Measurements from ENCODE around the gene LHFPL4.

Gene LHFPL4

DNA sequence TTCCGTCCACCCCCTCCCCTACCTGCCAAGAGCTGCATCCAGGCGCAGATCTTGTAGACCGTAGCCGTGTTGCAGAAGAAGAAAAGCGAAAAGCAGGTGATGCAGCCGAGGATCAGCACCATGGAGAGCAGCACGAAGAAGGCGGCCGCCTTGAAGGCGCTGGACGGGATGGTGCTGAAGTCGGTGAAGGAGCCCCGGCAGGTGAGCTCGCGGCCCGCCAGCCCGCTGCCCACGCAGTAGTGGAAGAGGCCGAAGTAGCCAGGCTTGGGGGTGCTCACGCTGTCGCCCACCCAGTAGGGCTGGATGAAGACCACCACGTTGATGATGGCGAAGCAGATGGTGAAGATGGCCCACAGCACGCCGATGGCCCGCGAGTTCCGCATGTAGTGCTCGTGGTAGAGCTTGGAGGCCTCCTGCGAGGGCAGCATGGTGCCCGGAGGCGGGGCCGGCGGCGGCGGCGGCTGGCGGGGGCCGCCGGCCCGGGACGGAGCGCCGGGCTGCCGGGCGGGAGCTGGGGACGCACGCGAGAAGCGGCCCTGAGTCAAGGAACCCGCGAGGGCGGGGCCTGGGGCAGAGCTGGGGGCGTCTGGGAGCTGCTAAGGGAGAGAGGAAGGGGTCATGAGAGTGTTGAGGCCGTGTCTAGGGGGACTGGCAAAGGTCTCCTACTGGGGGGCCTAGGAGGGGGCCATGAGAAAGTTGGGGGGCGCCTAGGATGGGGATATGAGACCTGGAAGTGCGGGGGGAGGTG, 1.2 kb downstream of the LHFPL4 start:
- TF ChIP-seq ZFP3 (CRISPR knock-in tag; IDR thresholded peaks at IDR 0.05) (peak; percentile 78), ZNF565 (CRISPR knock-in tag; conservative IDR thresholded peaks at IDR 0.05; ENCODE audit: low read depth) (no peak), TSHZ2 (CRISPR knock-in tag; IDR thresholded peaks at IDR 0.05) (peak; percentile 53; the same call in 1 of the 2 replicates), CSDC2 (CRISPR knock-in tag; IDR thresholded peaks at IDR 0.05) (peak; percentile 92; the same call in 1 of the 2 replicates), ISL1 (CRISPR knock-in tag; IDR thresholded peaks at IDR 0.05) (peak; percentile 33; the same call in 1 of the 2 replicates), SNAI2 (CRISPR knock-in tag; IDR thresholded peaks at IDR 0.05) (peak; percentile 88; the same call in 1 of the 2 replicates)
- ATAC-seq: peak; percentile 40; the same call in 2 of the 3 replicates

- TF ChIP-seq RARB (CRISPR knock-in tag; IDR thresholded peaks at IDR 0.05): no peak
- no peak for TF ChIP-seq SNAI2 (CRISPR knock-in tag; IDR thresholded peaks at IDR 0.05)
- no peak for TF ChIP-seq GLIS3 (CRISPR knock-in tag; IDR thresholded peaks at IDR 0.05)
- TF ChIP-seq, protein P1, sequence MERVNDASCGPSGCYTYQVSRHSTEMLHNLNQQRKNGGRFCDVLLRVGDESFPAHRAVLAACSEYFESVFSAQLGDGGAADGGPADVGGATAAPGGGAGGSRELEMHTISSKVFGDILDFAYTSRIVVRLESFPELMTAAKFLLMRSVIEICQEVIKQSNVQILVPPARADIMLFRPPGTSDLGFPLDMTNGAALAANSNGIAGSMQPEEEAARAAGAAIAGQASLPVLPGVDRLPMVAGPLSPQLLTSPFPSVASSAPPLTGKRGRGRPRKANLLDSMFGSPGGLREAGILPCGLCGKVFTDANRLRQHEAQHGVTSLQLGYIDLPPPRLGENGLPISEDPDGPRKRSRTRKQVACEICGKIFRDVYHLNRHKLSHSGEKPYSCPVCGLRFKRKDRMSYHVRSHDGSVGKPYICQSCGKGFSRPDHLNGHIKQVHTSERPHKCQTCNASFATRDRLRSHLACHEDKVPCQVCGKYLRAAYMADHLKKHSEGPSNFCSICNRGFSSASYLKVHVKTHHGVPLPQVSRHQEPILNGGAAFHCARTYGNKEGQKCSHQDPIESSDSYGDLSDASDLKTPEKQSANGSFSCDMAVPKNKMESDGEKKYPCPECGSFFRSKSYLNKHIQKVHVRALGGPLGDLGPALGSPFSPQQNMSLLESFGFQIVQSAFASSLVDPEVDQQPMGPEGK (CRISPR knock-in tag; IDR thresholded peaks at IDR 0.05; ENCODE audit: borderline replicate concordance): no peak
- no peak for TF ChIP-seq ZNF8 (CRISPR knock-in tag; IDR thresholded peaks at IDR 0.05)
- no peak for TF ChIP-seq BACH2 (CRISPR knock-in tag; IDR thresholded peaks at IDR 0.05; ENCODE audit: borderline replicate concordance)
- TF ChIP-seq ARNTL (CRISPR knock-in tag; IDR thresholded peaks at IDR 0.05; ENCODE audit: borderline replicate concordance, low read depth): no peak
- TF ChIP-seq ZC3H10 (CRISPR knock-in tag; IDR thresholded peaks at IDR 0.05): no peak
- no peak for TF ChIP-seq CSDC2 (CRISPR knock-in tag; IDR thresholded peaks at IDR 0.05)
- no peak for TF ChIP-seq ZFP3 (CRISPR knock-in tag; IDR thresholded peaks at IDR 0.05)
- no peak for TF ChIP-seq ESRRG (CRISPR knock-in tag; IDR thresholded peaks at IDR 0.05)
- TF ChIP-seq OSR1 (CRISPR knock-in tag; IDR thresholded peaks at IDR 0.05): no peak
- TF ChIP-seq, protein P2, sequence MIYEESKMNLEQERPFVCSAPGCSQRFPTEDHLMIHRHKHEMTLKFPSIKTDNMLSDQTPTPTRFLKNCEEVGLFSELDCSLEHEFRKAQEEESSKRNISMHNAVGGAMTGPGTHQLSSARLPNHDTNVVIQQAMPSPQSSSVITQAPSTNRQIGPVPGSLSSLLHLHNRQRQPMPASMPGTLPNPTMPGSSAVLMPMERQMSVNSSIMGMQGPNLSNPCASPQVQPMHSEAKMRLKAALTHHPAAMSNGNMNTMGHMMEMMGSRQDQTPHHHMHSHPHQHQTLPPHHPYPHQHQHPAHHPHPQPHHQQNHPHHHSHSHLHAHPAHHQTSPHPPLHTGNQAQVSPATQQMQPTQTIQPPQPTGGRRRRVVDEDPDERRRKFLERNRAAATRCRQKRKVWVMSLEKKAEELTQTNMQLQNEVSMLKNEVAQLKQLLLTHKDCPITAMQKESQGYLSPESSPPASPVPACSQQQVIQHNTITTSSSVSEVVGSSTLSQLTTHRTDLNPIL (CRISPR knock-in tag; IDR thresholded peaks at IDR 0.05; ENCODE audit: low read depth): no peak
- TF ChIP-seq ZNF70 (CRISPR knock-in tag; IDR thresholded peaks at IDR 0.05): no peak
- ATAC-seq: no peak
These were observed 2.6 kb downstream of the LHFPL4 start for GRCh38 chr3:9550999-9551398.

DNA sequence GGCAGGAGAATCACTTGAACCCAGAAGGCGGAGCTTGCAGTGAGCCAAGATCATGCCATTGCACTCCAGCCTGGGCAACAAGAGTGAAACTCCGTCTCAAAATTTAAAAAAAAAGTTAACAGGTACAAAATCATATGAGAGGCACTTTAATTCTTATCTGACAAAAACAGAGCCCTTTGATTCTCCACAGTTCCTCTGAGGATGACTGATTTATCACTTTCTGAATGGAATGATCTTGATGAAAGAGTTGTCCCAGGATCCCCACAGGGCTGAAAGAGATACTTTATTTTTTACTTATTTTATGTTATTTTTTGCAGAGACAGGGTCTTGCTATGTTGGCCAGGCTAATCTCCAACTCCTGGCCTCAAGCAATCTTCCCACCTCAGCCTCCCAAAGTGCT, 4.0 kb downstream of the LHFPL4 start:
- ATAC-seq: no peak
- no peak for TF ChIP-seq ZFP3 (CRISPR knock-in tag; IDR thresholded peaks at IDR 0.05)
- no peak for TF ChIP-seq PPARA (CRISPR knock-in tag; IDR thresholded peaks at IDR 0.05; ENCODE audit: borderline replicate concordance)
- TF ChIP-seq, protein P3, sequence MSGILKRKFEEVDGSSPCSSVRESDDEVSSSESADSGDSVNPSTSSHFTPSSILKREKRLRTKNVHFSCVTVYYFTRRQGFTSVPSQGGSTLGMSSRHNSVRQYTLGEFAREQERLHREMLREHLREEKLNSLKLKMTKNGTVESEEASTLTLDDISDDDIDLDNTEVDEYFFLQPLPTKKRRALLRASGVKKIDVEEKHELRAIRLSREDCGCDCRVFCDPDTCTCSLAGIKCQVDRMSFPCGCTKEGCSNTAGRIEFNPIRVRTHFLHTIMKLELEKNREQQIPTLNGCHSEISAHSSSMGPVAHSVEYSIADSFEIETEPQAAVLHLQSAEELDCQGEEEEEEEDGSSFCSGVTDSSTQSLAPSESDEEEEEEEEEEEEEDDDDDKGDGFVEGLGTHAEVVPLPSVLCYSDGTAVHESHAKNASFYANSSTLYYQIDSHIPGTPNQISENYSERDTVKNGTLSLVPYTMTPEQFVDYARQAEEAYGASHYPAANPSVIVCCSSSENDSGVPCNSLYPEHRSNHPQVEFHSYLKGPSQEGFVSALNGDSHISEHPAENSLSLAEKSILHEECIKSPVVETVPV (CRISPR knock-in tag; IDR thresholded peaks at IDR 0.05): no peak
- TF ChIP-seq, protein P2 (CRISPR knock-in tag; IDR thresholded peaks at IDR 0.05; ENCODE audit: low read depth): no peak
- no peak for TF ChIP-seq POU6F1 (CRISPR knock-in tag; IDR thresholded peaks at IDR 0.05; ENCODE audit: borderline replicate concordance, low read depth)
- TF ChIP-seq BACH2 (CRISPR knock-in tag; IDR thresholded peaks at IDR 0.05; ENCODE audit: borderline replicate concordance): no peak
- no peak for TF ChIP-seq RARB (CRISPR knock-in tag; IDR thresholded peaks at IDR 0.05)
- no peak for TF ChIP-seq ISL1 (CRISPR knock-in tag; IDR thresholded peaks at IDR 0.05)
- TF ChIP-seq TOX (CRISPR knock-in tag; IDR thresholded peaks at IDR 0.05; ENCODE audit: borderline replicate concordance): no peak
- no peak for TF ChIP-seq SNAI2 (CRISPR knock-in tag; IDR thresholded peaks at IDR 0.05)
- no peak for TF ChIP-seq OSR1 (CRISPR knock-in tag; IDR thresholded peaks at IDR 0.05)
- TF ChIP-seq ARNTL (CRISPR knock-in tag; IDR thresholded peaks at IDR 0.05; ENCODE audit: borderline replicate concordance, low read depth): no peak
- TF ChIP-seq CSDC2 (CRISPR knock-in tag; IDR thresholded peaks at IDR 0.05): no peak
- TF ChIP-seq TCF4 (CRISPR knock-in tag; IDR thresholded peaks at IDR 0.05; ENCODE audit: borderline replicate concordance): no peak
- no peak for TF ChIP-seq ESRRG (CRISPR knock-in tag; IDR thresholded peaks at IDR 0.05)
- TF ChIP-seq ZC3H10 (CRISPR knock-in tag; IDR thresholded peaks at IDR 0.05): no peak
- no peak for TF ChIP-seq ZFP30 (CRISPR knock-in tag; IDR thresholded peaks at IDR 0.05)
- no peak for TF ChIP-seq ZNF70 (CRISPR knock-in tag; IDR thresholded peaks at IDR 0.05)

Measured in SK-N-SH treated with all-trans-retinoic acid at 6 μM for 48 hours (cell line).